LNCAP (cell line): ENCODE results near the gene STOML1.

ENCODE experiments used
- TF ChIP-seq, protein P1 (sequence below): fragments of 450-650 bp; IDR thresholded peaks from 2 replicates; pipeline ENCODE4 v1.5.1; 2017; ENCODE audit warnings: mild to moderate bottlenecking

Gene STOML1

DNA sequence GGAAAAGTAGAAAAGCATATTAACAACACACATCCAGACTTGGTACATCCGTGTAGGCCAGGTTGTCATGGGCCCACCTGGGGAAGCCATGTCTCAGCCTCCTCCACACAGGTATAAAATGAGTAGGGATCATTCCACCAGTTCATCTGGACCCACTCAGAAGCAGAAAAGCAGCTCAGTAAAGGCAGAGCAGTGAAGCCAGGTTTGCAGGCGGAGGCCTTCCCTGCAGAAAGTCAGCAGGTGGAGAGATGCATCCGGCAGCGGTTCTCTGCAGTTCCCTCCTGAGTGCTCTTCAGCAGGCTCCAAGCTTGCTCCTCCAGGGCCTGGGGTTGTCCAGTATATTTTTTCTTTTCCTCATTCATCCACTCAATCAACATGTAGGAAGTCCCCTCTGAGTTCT is 43.7 kb downstream of the STOML1 start:
- TF ChIP-seq, protein P1, sequence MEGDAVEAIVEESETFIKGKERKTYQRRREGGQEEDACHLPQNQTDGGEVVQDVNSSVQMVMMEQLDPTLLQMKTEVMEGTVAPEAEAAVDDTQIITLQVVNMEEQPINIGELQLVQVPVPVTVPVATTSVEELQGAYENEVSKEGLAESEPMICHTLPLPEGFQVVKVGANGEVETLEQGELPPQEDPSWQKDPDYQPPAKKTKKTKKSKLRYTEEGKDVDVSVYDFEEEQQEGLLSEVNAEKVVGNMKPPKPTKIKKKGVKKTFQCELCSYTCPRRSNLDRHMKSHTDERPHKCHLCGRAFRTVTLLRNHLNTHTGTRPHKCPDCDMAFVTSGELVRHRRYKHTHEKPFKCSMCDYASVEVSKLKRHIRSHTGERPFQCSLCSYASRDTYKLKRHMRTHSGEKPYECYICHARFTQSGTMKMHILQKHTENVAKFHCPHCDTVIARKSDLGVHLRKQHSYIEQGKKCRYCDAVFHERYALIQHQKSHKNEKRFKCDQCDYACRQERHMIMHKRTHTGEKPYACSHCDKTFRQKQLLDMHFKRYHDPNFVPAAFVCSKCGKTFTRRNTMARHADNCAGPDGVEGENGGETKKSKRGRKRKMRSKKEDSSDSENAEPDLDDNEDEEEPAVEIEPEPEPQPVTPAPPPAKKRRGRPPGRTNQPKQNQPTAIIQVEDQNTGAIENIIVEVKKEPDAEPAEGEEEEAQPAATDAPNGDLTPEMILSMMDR, result no peak

DNA sequence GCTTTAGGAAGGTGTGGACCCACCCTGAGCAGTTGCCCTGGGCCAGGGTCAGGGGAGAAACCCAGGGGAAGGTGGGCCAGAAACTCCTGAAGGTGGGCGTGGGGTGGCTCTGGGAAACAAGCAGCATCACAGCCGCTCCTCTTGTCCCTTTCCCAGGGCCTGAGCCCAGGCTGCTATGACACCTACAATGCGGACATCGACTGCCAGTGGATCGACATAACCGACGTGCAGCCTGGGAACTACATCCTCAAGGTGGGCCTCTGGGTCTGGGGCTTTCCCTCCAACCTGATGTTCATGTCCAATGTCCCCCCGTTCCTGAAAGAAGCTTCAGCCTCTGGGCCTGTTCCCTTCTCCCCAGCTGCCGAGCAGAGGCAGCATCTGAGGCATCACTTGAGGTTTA is 44.4 kb downstream of the STOML1 start:
- TF ChIP-seq, protein P1, result no peak

DNA sequence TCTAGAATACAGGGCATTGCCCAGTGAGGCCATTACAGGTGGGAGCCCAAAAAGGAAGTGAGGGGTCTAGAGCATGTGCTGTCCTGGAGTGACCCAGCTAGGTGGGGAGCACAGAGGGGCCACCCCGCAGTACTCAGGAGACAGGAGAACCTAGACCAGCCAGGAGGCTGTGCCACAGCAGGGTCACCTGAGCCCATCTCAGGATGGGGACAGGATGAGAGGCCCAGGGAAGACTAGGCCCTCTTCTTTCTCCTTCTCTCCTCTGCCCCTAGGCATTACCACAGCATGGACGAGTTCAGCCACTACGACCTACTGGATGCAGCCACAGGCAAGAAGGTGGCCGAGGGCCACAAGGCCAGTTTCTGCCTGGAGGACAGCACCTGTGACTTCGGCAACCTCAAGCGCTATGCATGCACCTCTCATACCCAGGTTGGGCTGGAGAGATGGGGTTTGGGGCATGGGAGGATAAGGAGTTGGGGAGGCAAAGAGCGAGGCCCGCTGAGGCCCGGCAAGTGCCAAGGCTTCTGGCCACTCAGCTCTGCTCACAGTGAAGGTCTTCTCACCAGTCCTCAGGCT is 45.2 kb downstream of the STOML1 start:
- TF ChIP-seq, protein P1, result no peak

DNA sequence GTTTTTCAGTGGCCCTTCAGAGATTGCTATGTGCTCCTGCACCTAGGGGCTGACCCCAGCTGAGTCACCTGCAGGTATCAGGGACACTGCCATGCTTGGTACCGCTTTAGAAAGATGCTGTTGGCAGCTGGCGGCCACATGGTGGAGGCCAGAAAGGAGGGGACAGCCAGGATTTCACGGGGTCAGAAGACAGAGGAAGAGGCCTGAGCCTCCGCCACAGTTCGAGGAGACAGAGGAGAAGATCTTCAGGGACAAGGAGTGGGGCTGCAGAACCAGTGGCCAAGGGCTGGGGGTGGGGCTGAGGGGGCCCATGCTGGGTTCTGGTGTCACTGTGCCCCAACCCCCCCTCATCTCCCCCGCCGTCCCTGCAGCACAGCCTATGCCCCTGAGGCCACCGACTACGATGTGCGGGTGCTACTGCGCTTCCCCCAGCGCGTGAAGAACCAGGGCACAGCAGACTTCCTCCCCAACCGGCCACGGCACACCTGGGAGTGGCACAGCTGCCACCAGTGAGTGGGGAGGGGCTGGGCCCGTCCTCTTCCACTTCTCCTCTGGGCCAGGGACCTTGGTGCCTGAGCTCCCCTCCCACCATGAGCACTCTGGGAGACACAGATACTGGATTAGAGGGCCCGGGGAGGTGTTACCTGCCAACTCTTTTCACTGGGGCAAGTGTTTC is 45.9 kb downstream of the STOML1 start:
- TF ChIP-seq, protein P1, result no peak

DNA sequence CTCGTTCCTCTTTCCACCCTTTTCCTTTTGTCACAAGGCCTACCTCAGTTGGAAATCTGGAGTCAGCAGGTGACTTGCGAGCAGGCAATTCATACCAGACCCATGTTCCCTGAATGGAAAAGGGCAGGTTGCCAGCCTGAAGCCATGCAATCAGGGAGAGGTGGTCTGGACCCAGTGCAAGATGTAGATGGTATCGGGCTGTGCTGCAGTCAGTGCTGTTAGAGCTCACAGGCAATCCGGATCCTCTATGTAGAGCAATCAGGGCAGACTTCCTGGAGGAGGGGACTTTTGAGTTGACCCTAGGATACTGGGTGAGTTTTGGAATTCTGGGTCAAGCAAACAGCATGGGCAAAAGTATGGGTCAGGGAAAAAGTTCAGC is 47.0 kb downstream of the STOML1 start:
- TF ChIP-seq, protein P1, result no peak

DNA sequence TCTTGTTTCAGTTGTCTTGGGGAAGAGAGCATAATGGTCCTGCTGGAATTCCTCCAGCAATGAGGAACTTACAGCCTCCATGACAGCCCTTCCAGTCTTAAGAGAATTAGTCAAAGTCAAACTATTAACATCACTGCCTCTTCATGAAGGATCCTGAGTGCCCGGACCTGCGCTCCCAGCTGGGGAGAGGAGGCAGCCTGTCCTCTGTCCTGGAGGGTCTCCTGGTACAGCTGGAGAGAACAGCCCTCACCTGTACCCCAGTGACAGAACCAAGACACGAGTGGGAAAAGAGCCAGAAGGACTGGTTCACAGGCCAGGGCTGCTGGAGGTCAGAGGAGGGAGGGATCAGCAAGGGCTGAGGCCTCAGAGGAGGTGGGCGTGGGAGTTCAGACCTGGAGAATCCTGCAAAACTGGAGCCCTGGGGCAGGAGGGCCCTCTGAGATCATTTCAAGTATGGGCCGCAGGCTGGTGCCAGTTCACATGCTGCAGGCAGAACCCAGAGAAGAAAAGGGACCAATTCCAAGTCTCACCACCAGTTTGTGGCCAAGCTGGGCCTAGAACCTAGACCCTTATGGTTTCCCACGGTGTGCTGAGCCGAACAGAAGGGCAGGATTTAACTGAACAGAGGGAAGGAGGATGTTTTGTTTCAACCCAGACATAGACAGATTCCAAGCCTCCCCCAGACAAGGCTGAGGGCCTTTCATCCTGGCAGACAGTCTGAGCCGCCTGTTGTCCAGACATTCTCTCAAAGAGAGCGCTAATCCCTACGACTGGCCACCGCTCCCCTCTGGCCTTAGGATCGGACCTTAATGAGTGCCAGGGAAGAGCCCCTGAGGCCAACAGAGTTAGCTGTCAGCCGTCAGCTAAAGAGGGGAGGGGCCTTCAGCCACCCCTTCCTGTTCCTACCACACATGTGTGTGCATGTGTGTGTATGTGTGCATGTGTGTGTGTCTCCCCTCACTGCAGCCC is 47.6 kb downstream of the STOML1 start:
- TF ChIP-seq, protein P1, result no peak

DNA sequence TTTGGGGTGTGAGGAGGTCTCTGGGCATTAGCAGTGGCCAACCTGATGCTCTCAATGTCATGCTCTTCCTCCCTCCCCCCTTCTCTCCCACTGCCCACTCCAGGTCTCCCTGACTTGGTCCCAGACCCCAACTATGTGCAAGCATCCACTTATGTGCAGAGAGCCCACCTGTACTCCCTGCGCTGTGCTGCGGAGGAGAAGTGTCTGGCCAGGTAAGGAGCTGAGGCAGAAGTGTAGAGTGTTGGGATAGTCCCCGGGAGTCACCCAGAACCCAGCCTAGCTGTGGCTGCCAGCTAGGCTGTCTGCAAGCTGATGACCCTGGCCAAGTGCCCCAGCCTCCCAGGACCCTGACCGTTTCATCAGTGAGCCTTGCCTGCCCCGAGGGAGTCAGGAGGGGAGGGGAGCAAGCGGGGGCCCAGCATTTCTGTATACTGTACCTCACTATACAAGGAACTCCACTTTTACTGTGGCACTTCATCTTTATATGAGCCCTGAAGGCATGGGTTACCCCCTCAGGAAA is 49.3 kb downstream of the STOML1 start:
- TF ChIP-seq, protein P1, result no peak
